Fibroblast of lung (primary cell): ENCODE data around the gene N4BP2. TPM values are rescaled to one million over a fixed set of nuclear protein-coding genes. Genes with fewer than 3 reads are reported as not detected.

ENCODE experiments used
- DNase-seq, 2 donors: peaks; one replicate each; pipeline versions ENCODE4 v3.0.0 to v3.0.0-alpha.2; 2010; ENCODE audit warnings: low read depth in 2 of 2
- H2AFZ ChIP-seq: 2 replicates; pipeline ENCODE4 v1.5.1; 2012; ENCODE audit warnings: low read length, control low read depth, inconsistent platforms
- H3K27ac ChIP-seq: 2 replicates; pipeline ENCODE4 v1.5.1; 2011; ENCODE audit warnings: low read length, control low read depth; ENCODE audit not compliant: insufficient read depth
- H3K27me3 ChIP-seq: 2 replicates; pipeline ENCODE4 v1.5.1; 2011; ENCODE audit warnings: mild to moderate bottlenecking, low read length; ENCODE audit not compliant: control insufficient read depth, insufficient read depth
- H3K36me3 ChIP-seq: 2 replicates; pipeline ENCODE4 v1.5.1; 2011; ENCODE audit warnings: low read length; ENCODE audit not compliant: control insufficient read depth, insufficient read depth
- H3K4me1 ChIP-seq: 2 replicates; pipeline ENCODE4 v1.5.1; 2011; ENCODE audit warnings: low read length; ENCODE audit not compliant: control insufficient read depth, insufficient read depth; ENCODE audit errors: extremely low read depth
- H3K4me2 ChIP-seq: 2 replicates; pipeline ENCODE4 v1.5.1; 2011; ENCODE audit warnings: low read length, control low read depth; ENCODE audit not compliant: insufficient read depth; ENCODE audit errors: extremely low read depth
- H3K4me3 ChIP-seq, 4 experiments: fragments of 200-600 bp in 1 of 4; sonication (generic) in 1 of 4; replicated peaks in 1 of 4; 2 replicates each; pipeline ENCODE4 v1.5.1; 2011 to 2016; ENCODE audit warnings: low read length in 4 of 4, low read depth in 3 of 4, mild to moderate bottlenecking in 3 of 4, control low read depth in 2 of 4, inconsistent platforms in 1 of 4, mixed read lengths in 1 of 4; ENCODE audit not compliant: insufficient read depth in 1 of 4; ENCODE audit errors: control extremely low read depth in 1 of 4
- H3K79me2 ChIP-seq: 2 replicates; pipeline ENCODE4 v1.5.1; 2012; ENCODE audit warnings: mild to moderate bottlenecking, low read length, inconsistent platforms; ENCODE audit not compliant: control insufficient read depth, insufficient read depth
- H3K9ac ChIP-seq: 2 replicates; pipeline ENCODE4 v1.5.1; 2011; ENCODE audit warnings: mild to moderate bottlenecking, low read length, control low read depth; ENCODE audit not compliant: insufficient read depth
- H3K9me3 ChIP-seq: 2 replicates; pipeline ENCODE4 v1.5.1; 2012; ENCODE audit warnings: low read depth, low read length; ENCODE audit not compliant: control insufficient read depth, insufficient read depth
- H4K20me1 ChIP-seq: 2 replicates; pipeline ENCODE4 v1.5.1; 2011; ENCODE audit warnings: low read length; ENCODE audit not compliant: control insufficient read depth, insufficient read depth; ENCODE audit errors: extremely low read depth
- EZH2 ChIP-seq: IDR thresholded peaks from 2 replicates; pipeline ENCODE4 v1.5.1; 2012; ENCODE audit warnings: low read length, control low read depth, mild to moderate bottlenecking; ENCODE audit errors: missing control alignments
- polyA plus RNA-seq, 2 donors: library from polyadenylated mRNA; depleted of rRNA in 1 of 2; stranded (reverse) in 1 of 2; unstranded in 1 of 2; fragments of >200 nt; gene quantifications; 2 replicates each; pipeline ENCODE4 v1.2.1, GENCODE V29; 2011 to 2012; ENCODE audit warnings: missing spikeins in 1 of 2
- total RNA-seq: library from RNA; depleted of rRNA; stranded (reverse); fragments of >200 nt; gene quantifications from 2 replicates; pipeline ENCODE4 v1.2.1, GENCODE V29; 2014
- TF ChIP-seq, protein P1 (sequence below), 2 donors: IDR thresholded peaks in 1 of 2; conservative IDR thresholded peaks in 1 of 2; 1 replicate in 1 of 2; 2 replicates in 1 of 2; pipeline ENCODE4 v1.5.1; 2011 to 2012; ENCODE audit warnings: low read length in 2 of 2, control low read depth in 1 of 2, inconsistent platforms in 1 of 2, low read depth in 1 of 2, mild to moderate bottlenecking in 1 of 2

N4BP2 gene
- total and polyA plus RNA-seq, 2 donors (not counting 1 experiment from before 2014, with no cell fraction given): 3.0 to 5.3 TPM

DNA sequence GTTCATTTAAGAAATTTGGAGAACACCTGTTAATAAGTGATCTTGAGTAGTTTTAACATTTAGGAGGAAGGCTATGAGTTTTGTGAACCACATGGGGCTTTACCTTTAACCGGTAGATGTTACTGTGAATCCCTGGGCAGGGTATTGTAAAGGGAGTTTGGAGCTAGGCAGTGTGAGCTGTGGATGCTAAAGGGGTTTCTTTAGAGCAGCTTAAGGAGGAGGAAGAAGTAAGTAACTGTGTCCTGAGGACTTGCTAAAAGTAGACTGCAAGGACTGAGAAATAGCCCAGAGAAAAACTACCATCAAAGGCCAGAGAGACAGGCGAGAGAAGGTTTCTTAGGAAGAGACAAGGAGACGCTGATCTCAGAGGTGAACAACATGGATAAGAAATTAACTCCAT, 145.8 kb downstream of the N4BP2 start:
- TF ChIP-seq, protein P1, sequence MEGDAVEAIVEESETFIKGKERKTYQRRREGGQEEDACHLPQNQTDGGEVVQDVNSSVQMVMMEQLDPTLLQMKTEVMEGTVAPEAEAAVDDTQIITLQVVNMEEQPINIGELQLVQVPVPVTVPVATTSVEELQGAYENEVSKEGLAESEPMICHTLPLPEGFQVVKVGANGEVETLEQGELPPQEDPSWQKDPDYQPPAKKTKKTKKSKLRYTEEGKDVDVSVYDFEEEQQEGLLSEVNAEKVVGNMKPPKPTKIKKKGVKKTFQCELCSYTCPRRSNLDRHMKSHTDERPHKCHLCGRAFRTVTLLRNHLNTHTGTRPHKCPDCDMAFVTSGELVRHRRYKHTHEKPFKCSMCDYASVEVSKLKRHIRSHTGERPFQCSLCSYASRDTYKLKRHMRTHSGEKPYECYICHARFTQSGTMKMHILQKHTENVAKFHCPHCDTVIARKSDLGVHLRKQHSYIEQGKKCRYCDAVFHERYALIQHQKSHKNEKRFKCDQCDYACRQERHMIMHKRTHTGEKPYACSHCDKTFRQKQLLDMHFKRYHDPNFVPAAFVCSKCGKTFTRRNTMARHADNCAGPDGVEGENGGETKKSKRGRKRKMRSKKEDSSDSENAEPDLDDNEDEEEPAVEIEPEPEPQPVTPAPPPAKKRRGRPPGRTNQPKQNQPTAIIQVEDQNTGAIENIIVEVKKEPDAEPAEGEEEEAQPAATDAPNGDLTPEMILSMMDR (conservative IDR thresholded peaks at IDR 0.05 in 1 of 2, IDR thresholded peaks at IDR 0.05 in 1 of 2; ENCODE audit: low read depth in 1 of 2, low read length in 2 of 2): no peak
- TF ChIP-seq EZH2: no peak

DNA sequence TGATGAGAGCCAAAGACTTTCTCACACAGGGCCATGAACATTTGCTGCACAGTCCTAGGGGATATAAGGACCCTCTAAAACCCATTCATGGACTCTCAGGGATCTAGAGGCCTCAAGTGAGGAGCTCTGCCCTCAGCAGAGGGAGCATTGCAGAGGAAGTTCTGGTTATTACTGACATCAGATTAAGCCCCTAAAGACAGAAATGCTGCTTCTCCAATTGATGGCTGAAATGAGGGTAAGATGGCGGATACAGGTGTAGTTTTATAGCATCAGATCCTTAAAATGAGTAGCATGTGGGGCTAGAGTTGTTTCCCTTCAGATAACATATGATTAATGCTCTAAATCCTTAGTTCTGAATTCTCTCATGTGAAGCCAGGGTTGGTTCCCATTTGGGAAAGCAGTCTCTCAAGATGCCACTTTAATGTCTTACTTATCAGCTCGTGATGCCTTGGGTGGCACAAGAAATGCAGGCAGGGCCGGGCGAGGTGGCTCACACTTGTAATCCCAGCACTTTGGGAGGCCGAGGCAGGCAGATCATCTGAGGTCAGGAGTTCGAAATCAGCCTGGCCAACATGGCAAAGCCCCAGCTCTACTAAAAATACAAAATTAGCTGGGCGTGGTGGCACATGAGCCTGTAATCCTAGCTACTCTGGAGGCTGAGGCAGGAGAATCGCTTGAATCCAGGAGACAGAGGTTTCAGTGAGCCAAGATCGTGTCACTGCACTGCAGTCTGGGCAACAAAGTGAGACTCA, 148.0 kb downstream of the N4BP2 start:
- DNase-seq: no peak
- no peaks in the 10 kb centered on the region for H4K20me1 ChIP-seq
- H3K9me3 ChIP-seq: no peaks in the 10 kb centered on the region
- no peaks in the 10 kb centered on the region for H3K79me2 ChIP-seq
- H3K27ac ChIP-seq: no peak overlapping the region
- H3K4me3 ChIP-seq: no peak overlapping the region
- H3K4me2 ChIP-seq: no peak overlapping the region
- H3K36me3 ChIP-seq: no peaks in the 10 kb centered on the region
- TF ChIP-seq EZH2: no peak
- TF ChIP-seq, protein P1 (conservative IDR thresholded peaks at IDR 0.05 in 1 of 2, IDR thresholded peaks at IDR 0.05 in 1 of 2; ENCODE audit: low read depth in 1 of 2, low read length in 2 of 2): no peak
- no peak overlapping the region for H2AFZ ChIP-seq
- no peaks in the 10 kb centered on the region for H3K4me1 ChIP-seq
- H3K9ac ChIP-seq: no peak overlapping the region
- H3K27me3 ChIP-seq: no peaks in the 10 kb centered on the region

More for the DNA sequence above, 145.8 kb downstream of the N4BP2 start:
- Histone ChIP-seq H4K20me1 (no peaks in the 10 kb centered on the region), H3K27ac (no peak overlapping the region), H3K79me2 (no peaks in the 10 kb centered on the region), H3K27me3 (no peaks in the 10 kb centered on the region), H3K9me3 (no peaks in the 10 kb centered on the region), H3K4me3 (no peak overlapping the region), H3K9ac (no peak overlapping the region), H3K4me2 (no peak overlapping the region), H2AFZ (no peak overlapping the region), H3K36me3 (no peaks in the 10 kb centered on the region), H3K4me1 (no peaks in the 10 kb centered on the region)
- no peak for DNase-seq

DNA sequence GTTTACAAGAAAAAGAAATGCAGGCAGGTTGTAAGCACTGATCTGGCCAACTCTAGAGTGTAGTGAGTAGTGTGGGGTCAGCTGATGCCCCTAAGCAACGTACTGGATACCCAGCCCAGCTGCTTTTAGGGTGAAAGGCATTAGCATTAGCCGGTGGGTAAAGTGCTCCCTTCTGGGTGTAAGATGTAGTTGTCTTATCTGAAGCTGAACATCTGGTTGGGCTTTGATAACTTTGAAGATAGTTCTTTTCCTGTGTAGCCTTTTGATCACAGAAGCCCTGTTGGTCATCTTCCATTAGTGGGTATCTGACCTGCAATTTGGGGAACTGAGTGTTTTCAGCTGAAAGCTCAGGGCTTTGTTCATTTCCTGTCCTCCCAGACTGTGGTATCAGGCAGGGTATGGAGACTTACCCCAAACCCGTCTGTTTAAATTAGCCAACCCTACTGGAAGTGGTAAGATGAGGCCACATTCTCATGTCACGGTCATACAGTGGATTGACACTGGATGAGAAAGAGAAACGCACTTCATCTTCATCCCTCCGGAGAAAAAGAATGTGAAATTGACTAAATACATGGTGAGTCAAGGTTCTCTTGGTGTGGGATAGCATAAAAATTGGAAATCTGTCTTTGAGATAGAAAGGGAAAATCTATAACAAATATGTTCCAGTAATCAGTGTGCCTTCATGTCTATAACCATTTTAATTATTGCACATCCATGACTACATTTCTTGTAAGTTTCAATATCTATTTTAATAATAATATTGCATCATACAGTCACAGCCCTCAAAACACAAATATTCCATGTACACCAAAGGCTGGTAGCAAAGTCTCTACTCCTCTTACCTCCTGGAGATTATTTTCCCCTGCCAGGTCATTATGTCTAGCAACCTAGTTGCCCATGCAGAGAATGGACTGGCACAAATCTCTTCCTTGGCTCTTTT, 148.9 kb downstream of the N4BP2 start:
- Histone ChIP-seq H3K27ac (no peak overlapping the region), H3K9ac (no peak overlapping the region), H3K4me3 (no peak overlapping the region), H3K27me3 (no peaks in the 10 kb centered on the region), H3K79me2 (no peaks in the 10 kb centered on the region), H4K20me1 (no peaks in the 10 kb centered on the region), H3K36me3 (no peaks in the 10 kb centered on the region), H3K9me3 (no peaks in the 10 kb centered on the region), H2AFZ (no peak overlapping the region), H3K4me1 (no peaks in the 10 kb centered on the region), H3K4me2 (no peak overlapping the region)
- no peak for DNase-seq
- no peak for TF ChIP-seq EZH2
- TF ChIP-seq, protein P1 (conservative IDR thresholded peaks at IDR 0.05 in 1 of 2, IDR thresholded peaks at IDR 0.05 in 1 of 2; ENCODE audit: low read depth in 1 of 2, low read length in 2 of 2): no peak
